Measurements from ENCODE around the gene ATG4C.
"Not testable (repeated sequence)": the region's sequence is repeated elsewhere in the genome, so short reads cannot be mapped to it uniquely, and the experiment has no call there.

Gene ATG4C

GRCh38 chr1:62778208-62778607, 5.7 kb upstream of the ATG4C start:
- no peak for DNase-seq

GRCh38 chr1:62781841-62782543, 1.9 kb upstream of the ATG4C start:
- DNase-seq: no peak

- not testable (repeated sequence) for DNase-seq
These were observed 1.3 kb upstream of the ATG4C start for GRCh38 chr1:62782544-62783212.

- DNase-seq: no peak
These were observed 805 bp downstream of the ATG4C start for GRCh38 chr1:62784509-62785365.

GRCh38 chr1:62790716-62791115, 6.8 kb downstream of the ATG4C start:
- DNase-seq: no peak

- no peak for DNase-seq
These were observed 10.1 kb downstream of the ATG4C start for GRCh38 chr1:62794053-62794452.

- no peak for DNase-seq
These were observed 12.3 kb downstream of the ATG4C start for GRCh38 chr1:62796221-62796620.

GRCh38 chr1:62799688-62800087, 15.8 kb downstream of the ATG4C start:
- DNase-seq: no peak

GRCh38 chr1:62800281-62800680, 16.3 kb downstream of the ATG4C start:
- DNase-seq: no peak

- no peak for DNase-seq
These were observed 16.9 kb downstream of the ATG4C start for GRCh38 chr1:62800825-62801306.

- no peak for DNase-seq
These were observed 25.9 kb downstream of the ATG4C start for GRCh38 chr1:62809788-62810187.

- no peak for DNase-seq
These were observed 26.7 kb downstream of the ATG4C start for GRCh38 chr1:62810420-62811274.

- DNase-seq: no peak
These were observed 39.6 kb downstream of the ATG4C start for GRCh38 chr1:62823556-62823955.

GRCh38 chr1:62826901-62827300, 43.0 kb downstream of the ATG4C start:
- DNase-seq: no peak

GRCh38 chr1:62827786-62828185, 43.9 kb downstream of the ATG4C start:
- not testable (repeated sequence) for DNase-seq

- no peak for DNase-seq
These were observed 48.3 kb downstream of the ATG4C start for GRCh38 chr1:62832276-62832675.

- DNase-seq: no peak
These were observed 49.6 kb downstream of the ATG4C start for GRCh38 chr1:62833529-62833928.

GRCh38 chr1:62834400-62834961, 50.5 kb downstream of the ATG4C start:
- DNase-seq: no peak

- DNase-seq: no peak
These were observed 53.1 kb downstream of the ATG4C start for GRCh38 chr1:62836856-62837540.

GRCh38 chr1:62840555-62840954, 56.6 kb downstream of the ATG4C start:
- DNase-seq: no peak

- DNase-seq: no peak
These were observed 57.7 kb downstream of the ATG4C start for GRCh38 chr1:62841587-62842169.
